ENCODE measurements around the gene B4GALNT1. TPM values are rescaled to one million over a fixed set of nuclear protein-coding genes. Genes with fewer than 3 reads are reported as not detected.

Gene B4GALNT1
- polyA plus RNA-seq, 3 donors, result not detected

DNA sequence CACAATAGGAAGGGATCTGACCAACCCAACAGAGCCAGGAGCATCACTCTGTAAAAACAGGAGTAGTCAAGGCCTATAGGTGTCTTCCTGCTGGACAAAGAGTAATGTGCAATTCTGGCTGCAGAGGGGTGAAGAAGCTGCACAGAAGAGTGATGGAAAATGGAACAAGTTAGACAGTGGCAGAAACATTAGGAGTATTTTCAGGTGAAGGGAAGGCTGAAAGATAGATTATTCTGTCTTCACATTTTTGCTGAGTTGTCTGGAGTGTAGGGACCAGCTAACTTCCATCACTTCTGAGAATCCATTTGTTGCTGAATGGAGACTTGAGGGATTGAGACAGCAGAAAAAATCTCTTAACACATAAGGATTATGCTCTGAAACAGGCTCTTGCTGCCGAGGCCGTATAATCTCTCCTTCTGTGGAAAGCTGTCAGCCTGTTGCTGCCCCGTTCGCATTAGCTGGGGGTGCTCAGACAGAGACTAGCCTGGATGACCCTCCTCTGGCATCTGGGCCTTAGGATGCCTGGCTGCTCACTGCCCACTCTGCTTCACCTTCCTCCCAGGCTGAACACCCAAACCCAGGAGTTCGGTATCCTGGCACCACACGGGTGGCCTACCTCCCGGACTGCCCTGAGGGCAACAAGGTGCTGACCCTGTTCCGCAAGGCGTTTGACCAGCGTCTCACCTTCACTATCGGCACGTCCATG is 24.9 kb downstream of the B4GALNT1 start:
- no peak for DNase-seq
- peaks cover 29% of the 10 kb centered on the region for H3K4me1 Mint-ChIP-seq
- Histone ChIP-seq H3K4me2 (replicated peaks; ENCODE audit: extremely low read depth, low read length, poor library complexity, severe bottlenecking) (no peak overlapping the region), H3K4me3 (replicated peaks in 1 of 3; ENCODE audit: low read depth in 2 of 3, low read length in 3 of 3) (no peak overlapping the region), H3K79me2 (ENCODE audit: insufficient read depth, low read length) (no peaks in the 10 kb centered on the region), H2AFZ (ENCODE audit: insufficient read depth, low read depth, low read length, poor library complexity, severe bottlenecking) (no peak overlapping the region), H3K4me1 (ENCODE audit: control insufficient read depth in 1 of 2, insufficient read depth in 2 of 2, low read length in 2 of 2) (peaks cover 22 to 31% of the 10 kb centered on the region in 2 donors), H3K9ac (ENCODE audit: insufficient read depth, low read length, poor library complexity, severe bottlenecking) (no peak overlapping the region), H3K36me3 (replicated peaks in 1 of 2; ENCODE audit: control insufficient read depth in 1 of 2, insufficient read depth in 2 of 2, low read length in 2 of 2) (no peaks in the 10 kb centered on the region), H3K27me3 (ENCODE audit: control insufficient read depth in 2 of 2, insufficient read depth in 2 of 2, low read length in 2 of 2) (peaks cover 37 to 79% of the 10 kb centered on the region in 2 donors), H3K9me3 (replicated peaks in 1 of 2; ENCODE audit: control insufficient read depth in 1 of 2, insufficient read depth in 1 of 2, low read length in 2 of 2) (peaks cover 0 to 5% of the 10 kb centered on the region in 2 donors), H3K27ac (ENCODE audit: low read depth in 1 of 2, low read length in 2 of 2) (no peak overlapping the region), H4K20me1 (ENCODE audit: insufficient read depth, low read length) (no peaks in the 10 kb centered on the region)
- H3K27ac Mint-ChIP-seq, result no peak overlapping the region
- H3K36me3 Mint-ChIP-seq, result peaks cover 0 to 2% of the 10 kb centered on the region in 2 donors
- TF ChIP-seq, protein P1, sequence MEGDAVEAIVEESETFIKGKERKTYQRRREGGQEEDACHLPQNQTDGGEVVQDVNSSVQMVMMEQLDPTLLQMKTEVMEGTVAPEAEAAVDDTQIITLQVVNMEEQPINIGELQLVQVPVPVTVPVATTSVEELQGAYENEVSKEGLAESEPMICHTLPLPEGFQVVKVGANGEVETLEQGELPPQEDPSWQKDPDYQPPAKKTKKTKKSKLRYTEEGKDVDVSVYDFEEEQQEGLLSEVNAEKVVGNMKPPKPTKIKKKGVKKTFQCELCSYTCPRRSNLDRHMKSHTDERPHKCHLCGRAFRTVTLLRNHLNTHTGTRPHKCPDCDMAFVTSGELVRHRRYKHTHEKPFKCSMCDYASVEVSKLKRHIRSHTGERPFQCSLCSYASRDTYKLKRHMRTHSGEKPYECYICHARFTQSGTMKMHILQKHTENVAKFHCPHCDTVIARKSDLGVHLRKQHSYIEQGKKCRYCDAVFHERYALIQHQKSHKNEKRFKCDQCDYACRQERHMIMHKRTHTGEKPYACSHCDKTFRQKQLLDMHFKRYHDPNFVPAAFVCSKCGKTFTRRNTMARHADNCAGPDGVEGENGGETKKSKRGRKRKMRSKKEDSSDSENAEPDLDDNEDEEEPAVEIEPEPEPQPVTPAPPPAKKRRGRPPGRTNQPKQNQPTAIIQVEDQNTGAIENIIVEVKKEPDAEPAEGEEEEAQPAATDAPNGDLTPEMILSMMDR (IDR thresholded peaks at IDR 0.05), result no peak
- no peak overlapping the region for H3K4me3 Mint-ChIP-seq
- peaks cover 0 to 26% (median 3%) of the 10 kb centered on the region in 7 donors for H3K9me3 Mint-ChIP-seq
- peaks cover 70 to 76% (median 75%) of the 10 kb centered on the region in 3 donors for H3K27me3 Mint-ChIP-seq (ENCODE audit: low read depth in 3 of 3)
- 96% methylated on average over 12 of the region's 12 CpGs for WGBS (ENCODE audit: insufficient coverage)
- intact Hi-C loops (cut with micrococcal nuclease), result no loop called here

DNA sequence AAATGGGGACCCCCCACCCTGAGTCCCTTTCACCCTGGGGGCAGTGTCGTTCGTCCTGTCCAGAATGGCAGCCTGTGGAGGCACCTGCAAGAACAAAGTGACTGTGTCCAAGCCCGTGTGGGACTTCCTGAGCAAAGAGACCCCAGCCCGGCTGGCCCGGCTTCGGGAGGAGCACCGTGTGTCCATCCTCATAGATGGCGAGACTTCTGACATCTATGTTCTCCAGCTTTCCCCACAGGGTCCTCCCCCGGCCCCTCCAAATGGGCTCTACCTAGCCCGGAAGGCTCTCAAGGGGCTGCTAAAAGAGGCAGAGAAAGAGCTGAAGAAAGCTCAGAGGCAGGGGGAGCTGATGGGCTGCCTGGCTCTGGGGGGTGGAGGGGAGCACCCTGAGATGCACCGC is 26.2 kb downstream of the B4GALNT1 start:
- H2AFZ ChIP-seq (ENCODE audit: insufficient read depth, low read depth, low read length, poor library complexity, severe bottlenecking), result no peak overlapping the region
- Mint-ChIP-seq H3K27me3 (ENCODE audit: low read depth in 3 of 3) (peaks cover 57 to 68% (median 63%) of the 10 kb centered on the region in 3 donors), H3K9me3 (peaks cover 0 to 25% (median 3%) of the 10 kb centered on the region in 7 donors), H3K4me3 (no peak overlapping the region), H3K27ac (no peak overlapping the region), H3K36me3 (peaks cover 13 to 14% of the 10 kb centered on the region in 2 donors), H3K4me1 (peaks cover 27% of the 10 kb centered on the region)
- H3K4me2 ChIP-seq (replicated peaks; ENCODE audit: extremely low read depth, low read length, poor library complexity, severe bottlenecking), result no peak overlapping the region
- 76% methylated on average over 3 of the region's 11 CpGs for WGBS (ENCODE audit: insufficient coverage)
- no peaks in the 10 kb centered on the region for H4K20me1 ChIP-seq (ENCODE audit: insufficient read depth, low read length)
- peaks cover 0 to 5% of the 10 kb centered on the region in 2 donors for H3K9me3 ChIP-seq (replicated peaks in 1 of 2; ENCODE audit: control insufficient read depth in 1 of 2, insufficient read depth in 1 of 2, low read length in 2 of 2)
- no peaks in the 10 kb centered on the region for H3K79me2 ChIP-seq (ENCODE audit: insufficient read depth, low read length)
- H3K9ac ChIP-seq (ENCODE audit: insufficient read depth, low read length, poor library complexity, severe bottlenecking), result no peak overlapping the region
- intact Hi-C loops (cut with micrococcal nuclease), result no loop called here
- no peak overlapping the region for H3K27ac ChIP-seq (ENCODE audit: low read depth in 1 of 2, low read length in 2 of 2)
- peaks cover 5 to 7% of the 10 kb centered on the region in 2 donors for H3K36me3 ChIP-seq (replicated peaks in 1 of 2; ENCODE audit: control insufficient read depth in 1 of 2, insufficient read depth in 2 of 2, low read length in 2 of 2)
- peaks cover 26 to 66% of the 10 kb centered on the region in 2 donors for H3K27me3 ChIP-seq (ENCODE audit: control insufficient read depth in 2 of 2, insufficient read depth in 2 of 2, low read length in 2 of 2)
- peaks cover 22 to 29% of the 10 kb centered on the region in 2 donors for H3K4me1 ChIP-seq (ENCODE audit: control insufficient read depth in 1 of 2, insufficient read depth in 2 of 2, low read length in 2 of 2)
- TF ChIP-seq, protein P1 (IDR thresholded peaks at IDR 0.05), result no peak
- no peak for DNase-seq
- no peak overlapping the region for H3K4me3 ChIP-seq (replicated peaks in 1 of 3; ENCODE audit: low read depth in 2 of 3, low read length in 3 of 3)
